ENCODE measurements around the gene C1orf56.
A peak's percentile ranks its signal among the peaks of the same experiment; 100 is the strongest.

Gene C1orf56

DNA sequence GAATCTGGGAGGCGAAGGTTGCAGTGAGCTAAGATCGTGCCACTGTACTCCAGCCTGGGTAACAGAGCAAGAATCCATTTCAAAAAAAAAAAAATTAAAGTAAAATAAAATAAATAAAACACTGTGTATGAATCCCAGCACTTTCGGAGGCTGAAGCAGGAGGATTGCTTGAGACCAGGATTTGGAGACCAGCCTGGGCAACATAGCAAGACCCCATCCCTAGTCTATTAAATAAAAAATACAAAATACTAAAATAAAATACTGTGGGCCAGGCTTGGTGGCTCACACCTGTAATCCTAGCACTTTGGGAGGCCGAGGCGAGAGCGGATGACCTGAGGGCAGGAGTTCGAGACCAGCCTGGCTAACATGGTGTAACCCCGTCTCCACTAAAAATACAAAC lies 15.4 kb upstream of the C1orf56 start:
- no peak for DNase-seq

GRCh38 chr1:151035167-151035566 lies 12.4 kb upstream of the C1orf56 start:
- no peak for DNase-seq

DNA sequence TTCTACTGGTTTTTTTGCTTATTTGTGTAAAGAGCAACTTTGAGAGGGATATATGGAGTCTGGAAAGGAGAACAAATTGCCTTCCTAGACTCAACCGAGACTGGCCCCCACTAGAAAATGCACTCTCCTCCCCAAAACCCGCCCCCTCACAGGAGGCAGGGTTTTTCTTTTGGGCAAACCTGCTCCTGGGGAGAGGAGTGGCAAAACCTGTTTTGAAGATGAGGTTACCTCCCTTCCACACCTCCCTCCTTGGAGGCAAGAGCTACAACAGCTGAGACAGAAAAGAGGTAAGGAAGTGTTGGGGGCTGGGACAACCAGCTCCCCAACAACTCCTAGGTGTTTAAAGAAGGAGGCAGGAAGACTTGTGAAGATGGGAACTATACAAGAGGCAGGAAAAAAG lies 11.2 kb upstream of the C1orf56 start, which contains the start of gene BNIPL:
Gene BNIPL, plus strand, starts transcription at position 231 of the 400 bp plus-strand sequence. Its CDS starts 140 bp downstream, at position 371.
- no peak for DNase-seq

- DNase-seq, result no peak
These were observed 10.5 kb upstream of the C1orf56 start for GRCh38 chr1:151037032-151037431.

GRCh38 chr1:151039521-151039920 lies 8.0 kb upstream of the C1orf56 start:
- DNase-seq, result no peak

- no peak for DNase-seq
These were observed 4.4 kb upstream of the C1orf56 start for GRCh38 chr1:151043163-151043562.

- peak; percentile 58 for DNase-seq
These were observed 534 bp downstream of the C1orf56 start for GRCh38 chr1:151047925-151048644.

- no peak for DNase-seq
These were observed 1.1 kb downstream of the C1orf56 start for GRCh38 chr1:151048645-151049032.

DNA sequence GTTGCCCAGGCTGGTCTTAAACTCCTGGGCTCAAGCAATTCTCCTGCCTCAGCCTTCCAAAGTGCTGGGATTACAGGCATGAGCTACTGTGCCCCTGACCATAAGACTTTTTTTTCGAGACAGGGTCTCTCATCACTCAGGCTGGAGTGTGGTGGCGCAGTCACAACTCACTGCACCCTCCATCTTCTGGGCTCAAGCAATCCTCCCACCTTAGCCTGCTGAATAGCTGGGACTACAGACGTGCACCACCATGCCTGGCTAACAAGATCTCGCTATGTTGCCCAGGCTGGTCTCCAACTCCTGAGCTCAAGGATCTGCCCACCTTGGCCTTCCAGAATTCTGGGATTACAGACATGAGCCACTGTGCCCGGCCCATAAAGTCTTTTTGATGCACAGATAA lies 1.9 kb downstream of the C1orf56 start:
- no peak for DNase-seq

- no peak for DNase-seq
These were observed 2.6 kb downstream of the C1orf56 start for GRCh38 chr1:151050051-151050688.

GRCh38 chr1:151051356-151052009 lies 3.9 kb downstream of the C1orf56 start:
- no peak for DNase-seq

DNA sequence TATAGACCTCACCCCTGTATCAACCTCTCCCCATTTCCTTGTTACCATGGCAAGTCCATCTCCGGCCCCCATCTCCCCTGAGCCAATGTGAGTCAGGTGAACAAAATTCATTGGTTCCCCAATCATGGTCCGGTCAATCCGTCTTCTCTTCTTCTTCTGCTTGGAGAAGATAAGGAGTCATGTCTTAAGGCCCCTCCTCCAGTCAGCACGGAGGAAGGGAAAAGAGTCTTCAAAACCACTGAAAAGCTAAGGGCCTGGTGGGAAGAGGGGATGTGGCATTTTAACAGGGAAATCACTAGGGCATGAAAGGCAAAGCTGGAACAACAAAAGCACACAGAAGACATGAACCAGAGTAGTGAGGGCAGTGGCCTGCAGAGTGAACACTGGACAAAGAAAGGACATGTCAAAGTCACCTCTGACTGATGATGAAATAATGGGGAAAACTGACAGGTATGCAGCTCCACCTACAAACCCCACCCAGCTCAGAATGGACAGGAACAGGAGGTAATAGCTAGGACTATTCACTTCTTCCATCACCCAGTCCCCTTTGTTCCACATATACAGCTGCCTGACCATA lies 7.5 kb downstream of the C1orf56 start:
- no peak for DNase-seq

DNA sequence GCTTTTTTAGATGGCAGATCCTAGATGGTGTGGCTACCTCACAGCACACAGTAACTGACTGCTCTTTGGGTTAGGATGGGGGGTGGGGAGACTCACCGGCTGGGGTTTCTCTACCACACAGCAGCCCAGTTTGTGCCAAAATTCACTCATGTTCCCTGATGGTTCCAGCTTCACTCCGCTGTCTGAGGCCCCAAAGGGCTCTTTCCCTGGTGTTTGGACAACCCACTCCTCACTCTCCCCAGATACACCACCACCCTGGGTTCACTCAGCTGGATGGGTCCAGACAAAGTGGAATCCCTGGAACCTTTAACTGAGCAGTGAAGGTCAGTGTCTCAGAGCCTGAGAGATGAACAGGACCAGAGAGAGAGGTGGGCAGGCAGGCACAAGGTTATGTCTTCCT lies 8.0 kb downstream of the C1orf56 start:
- DNase-seq, result no peak

GRCh38 chr1:151056149-151056548 lies 8.6 kb downstream of the C1orf56 start:
- no peak for DNase-seq

DNA sequence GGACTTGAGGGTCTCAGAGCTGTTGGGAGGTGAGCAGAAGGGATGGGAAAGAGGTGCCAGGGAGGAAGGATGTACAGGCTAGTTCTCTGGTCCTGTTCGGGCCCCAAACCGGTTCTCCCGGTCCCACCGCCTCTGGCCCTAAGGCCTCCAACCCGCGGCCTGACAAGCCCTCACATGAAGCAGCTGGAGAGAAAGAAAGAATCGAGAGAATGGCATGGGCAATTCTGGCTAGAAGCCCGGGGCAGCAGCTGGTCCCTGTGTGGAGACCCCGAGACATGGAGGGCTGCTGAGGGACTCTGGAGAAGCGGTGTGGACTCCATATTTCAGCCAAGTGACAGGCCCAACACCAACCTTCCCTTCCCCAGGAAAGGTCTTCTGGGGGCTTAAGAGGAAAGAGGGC lies 11.1 kb downstream of the C1orf56 start:
- DNase-seq, result peak; percentile 84

- peak; percentile 86 for DNase-seq
These were observed 11.8 kb downstream of the C1orf56 start, which contains the start of gene CDC42SE1 for GRCh38 chr1:151059109-151060006. CDC42SE1 (minus strand) TSS chr1:151059622; CDS start chr1:151055730, 3,892 bp downstream.

- DNase-seq, result peak; percentile 41
These were observed 12.6 kb downstream of the C1orf56 start, which contains the start of gene MLLT11 for GRCh38 chr1:151060007-151060656. MLLT11 (plus strand) TSS chr1:151060397; CDS start chr1:151067225, 6,828 bp downstream.

DNA sequence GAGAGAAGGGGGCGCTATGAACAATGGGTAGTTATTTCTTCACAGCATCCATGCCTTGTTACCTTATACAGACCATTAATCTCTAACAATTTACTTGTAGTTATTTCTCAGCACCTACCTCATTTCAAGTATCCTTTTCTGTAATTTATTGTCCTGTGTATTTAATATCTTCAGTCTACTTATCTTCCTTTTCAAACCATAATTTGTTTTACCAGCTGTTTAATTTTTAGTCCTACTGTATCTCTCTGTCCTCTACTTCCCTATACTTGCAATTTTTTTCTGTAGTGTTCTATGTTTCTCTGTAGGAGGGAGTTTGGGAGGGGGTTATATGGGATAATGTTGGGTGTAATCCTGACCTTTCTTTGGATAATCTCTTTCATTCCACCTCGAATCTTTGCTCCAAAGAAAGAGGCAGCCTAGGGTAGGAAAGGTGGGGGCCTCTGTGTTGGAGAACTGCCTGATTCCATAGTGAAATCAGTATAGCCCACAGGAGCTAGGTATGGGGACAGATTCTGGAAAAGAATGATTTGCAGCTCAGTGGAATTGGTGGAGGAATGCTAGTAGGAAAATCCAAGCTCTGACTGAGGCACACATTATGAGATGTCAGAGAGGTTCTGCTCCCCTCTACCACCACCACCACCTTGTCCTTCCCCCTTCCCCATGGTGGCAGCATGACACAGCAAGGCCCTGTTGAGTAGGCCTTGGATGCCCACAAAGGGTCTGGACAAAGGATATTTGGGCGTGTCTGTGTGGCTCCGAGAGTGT lies 13.3 kb downstream of the C1orf56 start:
- DNase-seq, result no peak

DNA sequence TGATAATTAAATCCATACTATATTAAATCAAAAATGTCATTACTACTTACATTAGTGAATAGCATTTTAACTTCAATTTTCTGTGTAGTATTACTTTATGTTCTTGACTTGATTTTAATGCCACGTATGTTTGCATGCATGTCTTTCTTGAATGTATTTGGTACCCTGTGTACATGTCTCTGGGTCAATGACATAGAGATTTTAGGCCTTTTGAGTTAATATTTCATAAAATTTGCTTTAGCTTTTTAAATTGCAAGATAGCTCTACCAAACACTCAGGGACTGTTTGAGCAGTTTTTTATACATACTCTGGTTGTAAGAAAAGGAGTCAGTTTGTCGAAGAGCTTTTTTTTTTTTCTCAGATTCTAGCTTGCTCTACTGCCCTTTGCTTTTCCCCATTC lies 14.2 kb downstream of the C1orf56 start:
- DNase-seq, result no peak

GRCh38 chr1:151062741-151063371 lies 15.3 kb downstream of the C1orf56 start:
- no peak for DNase-seq
